Vagina (tissue), 2 donors: Measurements from ENCODE around the gene GABBR1. TPM values are rescaled to one million over a fixed set of nuclear protein-coding genes. Genes with fewer than 3 reads are reported as not detected.

Source experiments
- DNase-seq, 2 donors: peaks; one replicate each; pipeline ENCODE4 v3.0.0-alpha.2; 2017; ENCODE audit errors: extremely low spot score in 2 of 2
- H3K27ac ChIP-seq: fragments of 200-600 bp; sonication (generic); one replicate; pipeline ENCODE4 v1.5.1; 2019
- H3K27me3 ChIP-seq: fragments of 200-600 bp; sonication (generic); one replicate; pipeline ENCODE4 v1.5.1; 2019
- H3K36me3 ChIP-seq, 2 donors: fragments of 200-600 bp; sonication (generic); one replicate each; pipeline ENCODE4 v1.5.1; 2017 to 2019
- H3K4me1 ChIP-seq: fragments of 200-600 bp; sonication (generic); one replicate; pipeline ENCODE4 v1.5.1; 2019
- H3K4me3 ChIP-seq, 2 donors: fragments of 200-600 bp; sonication (generic); 1 replicate in 1 of 2; 2 replicates in 1 of 2; pipeline ENCODE4 v1.5.1; 2016 to 2019
- H3K9me3 ChIP-seq: fragments of 200-600 bp; sonication (generic); one replicate; pipeline ENCODE4 v1.5.1; 2019
- CTCF ChIP-seq, 3 experiments: fragments of 450-650 bp in 2 of 3; fragments of 200-600 bp in 1 of 3; sonication (generic) in 1 of 3; IDR thresholded peaks; one replicate each; pipeline ENCODE4 v1.5.1; 2017 to 2019; ENCODE audit warnings: antibody characterized with exemption in 3 of 3, mild to moderate bottlenecking in 2 of 3, moderate library complexity in 2 of 3
- POLR2A ChIP-seq, 2 donors: fragments of 450-650 bp; IDR thresholded peaks; one replicate each; pipeline ENCODE4 v1.6.1; 2017; ENCODE audit warnings: antibody characterized with exemption in 2 of 2, mild to moderate bottlenecking in 2 of 2, moderate library complexity in 2 of 2
- POLR2AphosphoS5 ChIP-seq, 2 donors: sonication (generic); formaldehyde crosslinking; IDR thresholded peaks; one replicate each; pipeline ENCODE4 v1.9.0; 2017; ENCODE audit warnings: antibody characterized with exemption in 2 of 2, mild to moderate bottlenecking in 2 of 2, low read depth in 1 of 2; ENCODE audit not compliant: insufficient read depth in 1 of 2
- intact Hi-C: fragments of 100-400 bp; cut with DNase I; formaldehyde crosslinking; loops from one replicate; pipeline ENCODE4 v1.15.1; 2023
- total RNA-seq: library from RNA; depleted of rRNA; stranded (reverse); fragments of >200 nt; gene quantifications from one replicate; pipeline ENCODE4 v1.2.3, GENCODE V29; 2016

GABBR1 gene
- total RNA-seq, 1 donor from 2014 or later = 58.4 TPM

- peak; percentile 14 to 40 for DNase-seq
- TF ChIP-seq CTCF (IDR thresholded peaks at IDR 0.05) (no peak), POLR2A (IDR thresholded peaks at IDR 0.05) (no peak), POLR2AphosphoS5 (IDR thresholded peaks at IDR 0.05; ENCODE audit: insufficient read depth in 1 of 2, low read depth in 1 of 2) (no peak)
- no peaks in the 10 kb centered on the region for H3K36me3 ChIP-seq
- H3K4me3 ChIP-seq = no peak overlapping the region
- no peaks in the 10 kb centered on the region for H3K4me1 ChIP-seq
- H3K27ac ChIP-seq = no peak overlapping the region
- H3K27me3 ChIP-seq = no peaks in the 10 kb centered on the region
- intact Hi-C loops = no loop called here
- H3K9me3 ChIP-seq = no peaks in the 10 kb centered on the region
Measured at GRCh38 chr6:29524444-29525310, 108.3 kb downstream of the GABBR1 start.

- no peak overlapping the region for H3K4me3 ChIP-seq
- H3K4me1 ChIP-seq = no peaks in the 10 kb centered on the region
- no peak overlapping the region for H3K27ac ChIP-seq
- H3K9me3 ChIP-seq = no peaks in the 10 kb centered on the region
- H3K27me3 ChIP-seq = no peaks in the 10 kb centered on the region
- intact Hi-C loops = no loop called here
- H3K36me3 ChIP-seq = no peaks in the 10 kb centered on the region
- TF ChIP-seq POLR2AphosphoS5 (IDR thresholded peaks at IDR 0.05; ENCODE audit: insufficient read depth in 1 of 2, low read depth in 1 of 2) (no peak), CTCF (IDR thresholded peaks at IDR 0.05) (no peak), POLR2A (IDR thresholded peaks at IDR 0.05) (no peak)
- no peak for DNase-seq
Measured at GRCh38 chr6:29524044-29524443, 108.9 kb downstream of the GABBR1 start.

- Histone ChIP-seq H3K4me1 (no peaks in the 10 kb centered on the region), H3K4me3 (no peak overlapping the region), H3K9me3 (no peaks in the 10 kb centered on the region), H3K27ac (no peak overlapping the region), H3K36me3 (no peaks in the 10 kb centered on the region), H3K27me3 (no peaks in the 10 kb centered on the region)
- intact Hi-C loops = no loop called here
- DNase-seq = no peak
- TF ChIP-seq CTCF (IDR thresholded peaks at IDR 0.05) (no peak), POLR2AphosphoS5 (IDR thresholded peaks at IDR 0.05; ENCODE audit: insufficient read depth in 1 of 2, low read depth in 1 of 2) (no peak), POLR2A (IDR thresholded peaks at IDR 0.05) (no peak)
Measured at GRCh38 chr6:29522227-29522626, 110.8 kb downstream of the GABBR1 start.

GRCh38 chr6:29521006-29521680, 111.8 kb downstream of the GABBR1 start:
- DNase-seq = peak; percentile 52 to 74
- Histone ChIP-seq H3K27me3 (no peaks in the 10 kb centered on the region), H3K36me3 (no peaks in the 10 kb centered on the region), H3K9me3 (no peaks in the 10 kb centered on the region), H3K4me3 (no peak overlapping the region), H3K27ac (no peak overlapping the region), H3K4me1 (no peaks in the 10 kb centered on the region)
- TF ChIP-seq POLR2AphosphoS5 (IDR thresholded peaks at IDR 0.05; ENCODE audit: insufficient read depth in 1 of 2, low read depth in 1 of 2) = no peak
- no peak for TF ChIP-seq POLR2A (IDR thresholded peaks at IDR 0.05)
- TF ChIP-seq CTCF (IDR thresholded peaks at IDR 0.05) = no peak
- intact Hi-C loops = no loop called here

- DNase-seq = peak; percentile 34 to 37
- H3K36me3 ChIP-seq = no peaks in the 10 kb centered on the region
- H3K9me3 ChIP-seq = no peaks in the 10 kb centered on the region
- H3K27ac ChIP-seq = no peak overlapping the region
- TF ChIP-seq POLR2A (IDR thresholded peaks at IDR 0.05) (no peak), CTCF (IDR thresholded peaks at IDR 0.05) (no peak), POLR2AphosphoS5 (IDR thresholded peaks at IDR 0.05; ENCODE audit: insufficient read depth in 1 of 2, low read depth in 1 of 2) (no peak)
- intact Hi-C loops = no loop called here
- no peaks in the 10 kb centered on the region for H3K4me1 ChIP-seq
- no peaks in the 10 kb centered on the region for H3K27me3 ChIP-seq
- H3K4me3 ChIP-seq = no peak overlapping the region
Measured at GRCh38 chr6:29520232-29520631, 112.8 kb downstream of the GABBR1 start.
